ENCODE results near the gene ERCC4.

DNA sequence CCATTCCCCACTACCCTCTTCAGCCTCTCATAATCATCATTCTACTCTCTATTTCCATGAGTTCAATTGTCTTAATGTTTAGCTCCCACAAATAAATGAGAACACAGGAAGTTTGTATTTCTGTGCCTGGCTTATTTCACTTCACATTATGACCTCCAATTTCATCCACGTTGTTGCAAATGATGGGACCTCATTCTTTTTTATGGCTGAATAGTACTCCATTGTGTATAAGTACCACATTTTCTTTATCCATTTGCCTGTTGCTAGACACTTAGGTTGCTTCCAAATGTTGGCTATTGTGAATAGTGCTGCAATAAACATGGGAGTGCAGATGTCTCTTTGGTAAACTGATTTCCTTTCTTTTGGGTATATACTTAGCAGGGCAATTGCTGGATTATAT lies 42.3 kb downstream of the ERCC4 start:
- TF ChIP-seq, protein P1, sequence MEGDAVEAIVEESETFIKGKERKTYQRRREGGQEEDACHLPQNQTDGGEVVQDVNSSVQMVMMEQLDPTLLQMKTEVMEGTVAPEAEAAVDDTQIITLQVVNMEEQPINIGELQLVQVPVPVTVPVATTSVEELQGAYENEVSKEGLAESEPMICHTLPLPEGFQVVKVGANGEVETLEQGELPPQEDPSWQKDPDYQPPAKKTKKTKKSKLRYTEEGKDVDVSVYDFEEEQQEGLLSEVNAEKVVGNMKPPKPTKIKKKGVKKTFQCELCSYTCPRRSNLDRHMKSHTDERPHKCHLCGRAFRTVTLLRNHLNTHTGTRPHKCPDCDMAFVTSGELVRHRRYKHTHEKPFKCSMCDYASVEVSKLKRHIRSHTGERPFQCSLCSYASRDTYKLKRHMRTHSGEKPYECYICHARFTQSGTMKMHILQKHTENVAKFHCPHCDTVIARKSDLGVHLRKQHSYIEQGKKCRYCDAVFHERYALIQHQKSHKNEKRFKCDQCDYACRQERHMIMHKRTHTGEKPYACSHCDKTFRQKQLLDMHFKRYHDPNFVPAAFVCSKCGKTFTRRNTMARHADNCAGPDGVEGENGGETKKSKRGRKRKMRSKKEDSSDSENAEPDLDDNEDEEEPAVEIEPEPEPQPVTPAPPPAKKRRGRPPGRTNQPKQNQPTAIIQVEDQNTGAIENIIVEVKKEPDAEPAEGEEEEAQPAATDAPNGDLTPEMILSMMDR (IDR thresholded peaks at IDR 0.05), result no peak
- TF ChIP-seq POLR2A (IDR thresholded peaks at IDR 0.05), result no peak

Data from Peyer's patch (tissue), 4 donors.